H1 (cell line): Measurements from ENCODE around the gene ADNP. TPM values are rescaled to one million over a fixed set of nuclear protein-coding genes. Genes with fewer than 3 reads are reported as not detected.
A peak's percentile ranks its signal among the peaks of the same experiment; 100 is the strongest.

Source experiments
- CTCF ChIA-PET: fragments of 300-600 bp; sonication (Branson Sonifier 250); formaldehyde crosslinking; loops from one replicate; lab custom pipeline; 2021; ENCODE audit not compliant: partially characterized antibody; lab: Charles Lee
- POLR2A ChIA-PET: fragments of 300-600 bp; sonication (Branson Sonifier 250); formaldehyde crosslinking; loops from one replicate; lab custom pipeline; 2021; ENCODE audit warnings: inconsistent platforms; ENCODE audit not compliant: partially characterized antibody; lab: Charles Lee
- DNase-seq, 2 experiments: peaks; one replicate each; pipeline versions ENCODE4 v3.0.0 to v3.0.0-alpha.2; 2010 to 2022; ENCODE audit warnings: low spot score in 2 of 2, low read depth in 1 of 2, mixed read lengths in 1 of 2
- FAIRE-seq: peaks from 2 replicates; lab custom pipeline; 2011; peaks lifted over from hg19 to GRCh38; lab: Jason Lieb, UNC
- H2AFZ ChIP-seq: 2 replicates; pipeline ENCODE4 v1.8.1; 2012; ENCODE audit warnings: low read length, inconsistent platforms
- H2AK5ac ChIP-seq: 2 replicates; pipeline ENCODE4 v1.6.1; 2013; ENCODE audit warnings: low read depth, low read length
- H2BK120ac ChIP-seq: replicated peaks from 2 replicates; pipeline ENCODE3; 2013; ENCODE audit warnings: low read depth, low read length, inconsistent platforms
- H2BK12ac ChIP-seq: 2 replicates; pipeline ENCODE4 v1.6.1; 2013; ENCODE audit warnings: low read depth, low read length
- H2BK15ac ChIP-seq: 2 replicates; pipeline ENCODE4 v1.6.1; 2013; ENCODE audit warnings: low read length
- H2BK20ac ChIP-seq: 2 replicates; pipeline ENCODE4 v1.6.1; 2013; ENCODE audit warnings: low read length
- H2BK5ac ChIP-seq: 2 replicates; pipeline ENCODE4 v1.6.1; 2013; ENCODE audit warnings: low read depth, low read length
- H3K14ac ChIP-seq: 2 replicates; pipeline ENCODE4 v1.6.1; 2013; ENCODE audit warnings: inconsistent platforms; ENCODE audit not compliant: insufficient read length
- H3K18ac ChIP-seq: 2 replicates; pipeline ENCODE4 v1.6.1; 2013; ENCODE audit warnings: low read length; ENCODE audit errors: extremely low read depth
- H3K23ac ChIP-seq: 2 replicates; pipeline ENCODE4 v1.6.1; 2013; ENCODE audit warnings: inconsistent platforms; ENCODE audit not compliant: insufficient read length
- H3K23me2 ChIP-seq: 2 replicates; pipeline ENCODE4 v1.6.1; 2013; ENCODE audit warnings: low read depth, low read length
- H3K27ac ChIP-seq: 2 replicates; pipeline ENCODE4 v1.6.1; 2011; ENCODE audit warnings: low read depth, low read length, inconsistent platforms
- H3K27me3 ChIP-seq, 4 experiments: replicated peaks in 1 of 4; 1 replicate in 1 of 4; 2 replicates in 3 of 4; pipeline versions ENCODE4 v1.6.1 to v1.8.1; 2011 to 2013; ENCODE audit warnings: low read length in 3 of 4, mild to moderate bottlenecking in 3 of 4, inconsistent platforms in 2 of 4, mixed read lengths in 2 of 4, moderate library complexity in 1 of 4; ENCODE audit not compliant: control insufficient read depth in 3 of 4, insufficient read depth in 3 of 4; ENCODE audit errors: extremely low read depth in 1 of 4
- H3K36me3 ChIP-seq, 4 experiments: 2 replicates each; pipeline versions ENCODE4 v1.6.1 to v1.8.1; 2011 to 2013; ENCODE audit warnings: mild to moderate bottlenecking in 4 of 4, low read length in 3 of 4, moderate library complexity in 2 of 4, control low read depth in 1 of 4, inconsistent platforms in 1 of 4; ENCODE audit not compliant: insufficient read depth in 4 of 4, control insufficient read depth in 2 of 4
- H3K4ac ChIP-seq: replicated peaks from 2 replicates; pipeline ENCODE3; 2013; ENCODE audit warnings: low read length, low read depth, mixed read lengths, inconsistent platforms; ENCODE audit not compliant: insufficient read length
- H3K4me1 ChIP-seq, 4 experiments: replicated peaks in 1 of 4; 1 replicate in 1 of 4; 2 replicates in 3 of 4; pipeline versions ENCODE4 v1.6.1 to v1.8.1; 2011 to 2013; ENCODE audit warnings: low read length in 3 of 4, inconsistent platforms in 2 of 4, mixed read lengths in 1 of 4; ENCODE audit not compliant: insufficient read depth in 4 of 4, control insufficient read depth in 3 of 4
- H3K4me2 ChIP-seq, 2 experiments: 2 replicates each; pipeline versions ENCODE4 v1.6.1 to v1.8.1; 2011 to 2013; ENCODE audit warnings: low read depth in 2 of 2, low read length in 2 of 2, control low read depth in 1 of 2, inconsistent platforms in 1 of 2, mild to moderate bottlenecking in 1 of 2; ENCODE audit not compliant: insufficient read depth in 1 of 2
- H3K4me3 ChIP-seq, 4 experiments: fragments of 200-600, 300-600 bp in 1 of 4; sonication (generic), shearing (Covaris generic), sonication (Bioruptor Twin) in 1 of 4; 2 replicates each; pipeline versions ENCODE4 v1.5.1 to v1.8.1; 2011 to 2016; ENCODE audit warnings: low read length in 4 of 4, low read depth in 3 of 4, control low read depth in 2 of 4, inconsistent platforms in 2 of 4, mild to moderate bottlenecking in 2 of 4, mixed read lengths in 1 of 4, moderate library complexity in 1 of 4; ENCODE audit not compliant: insufficient read depth in 2 of 4; ENCODE audit errors: extremely low read depth in 1 of 4
- H3K56ac ChIP-seq: replicated peaks from 2 replicates; pipeline ENCODE3; 2013; ENCODE audit warnings: low read depth, mild to moderate bottlenecking, mixed read lengths, low read length, inconsistent platforms; ENCODE audit not compliant: insufficient read length
- H3K79me1 ChIP-seq: 2 replicates; pipeline ENCODE4 v1.6.1; 2013; ENCODE audit warnings: low read depth, low read length, control low read depth
- H3K79me2 ChIP-seq, 2 experiments: 2 replicates each; pipeline versions ENCODE4 v1.6.1 to v1.8.1; 2012 to 2013; ENCODE audit warnings: low read length in 2 of 2, mild to moderate bottlenecking in 2 of 2, inconsistent platforms in 1 of 2; ENCODE audit not compliant: insufficient read depth in 2 of 2, control insufficient read depth in 1 of 2
- H3K9ac ChIP-seq, 4 experiments: replicated peaks in 1 of 4; 1 replicate in 1 of 4; 2 replicates in 3 of 4; pipeline versions ENCODE4 v1.6.1 to v1.8.1; 2011 to 2013; ENCODE audit warnings: low read depth in 3 of 4, low read length in 3 of 4, control low read depth in 2 of 4, mild to moderate bottlenecking in 2 of 4, moderate library complexity in 2 of 4, inconsistent platforms in 1 of 4; ENCODE audit errors: extremely low read depth in 1 of 4
- H3K9me3 ChIP-seq, 2 experiments: 2 replicates each; pipeline versions ENCODE4 v1.6.1 to v1.8.1; 2012 to 2013; ENCODE audit warnings: mild to moderate bottlenecking in 2 of 2, moderate library complexity in 2 of 2, control low read depth in 1 of 2, inconsistent platforms in 1 of 2, low read depth in 1 of 2, low read length in 1 of 2, mixed read lengths in 1 of 2; ENCODE audit not compliant: insufficient read depth in 2 of 2
- H4K20me1 ChIP-seq, 2 experiments: replicated peaks in 1 of 2; 2 replicates each; pipeline versions ENCODE3 to v1.8.1; 2011 to 2013; ENCODE audit warnings: inconsistent platforms in 2 of 2, low read length in 2 of 2, mild to moderate bottlenecking in 1 of 2; ENCODE audit not compliant: insufficient read depth in 2 of 2, control insufficient read depth in 1 of 2
- H4K5ac ChIP-seq: 2 replicates; pipeline ENCODE4 v1.6.1; 2013; ENCODE audit warnings: low read length, low read depth, mixed read lengths, inconsistent platforms; ENCODE audit not compliant: insufficient read length
- H4K8ac ChIP-seq: 2 replicates; pipeline ENCODE4 v1.8.0; 2013; ENCODE audit warnings: mild to moderate bottlenecking, moderate library complexity, low read length, inconsistent platforms; ENCODE audit not compliant: insufficient read depth; ENCODE audit errors: extremely low read depth
- H4K91ac ChIP-seq: replicated peaks from 2 replicates; pipeline ENCODE3; 2013; ENCODE audit warnings: low read length, mixed read lengths, inconsistent platforms; ENCODE audit not compliant: insufficient read length
- CREB1 ChIP-seq: IDR thresholded peaks from 2 replicates; pipeline ENCODE4 v1.6.1; 2012; ENCODE audit warnings: inconsistent platforms
- POLR2A ChIP-seq, 2 experiments: IDR thresholded peaks; 1 replicate in 1 of 2; 2 replicates in 1 of 2; pipeline ENCODE4 v1.6.1; 2011; ENCODE audit warnings: low read depth in 2 of 2, low read length in 2 of 2, mild to moderate bottlenecking in 2 of 2; ENCODE audit errors: control extremely low read depth in 1 of 2
- USF2 ChIP-seq: IDR thresholded peaks from 2 replicates; pipeline ENCODE4 v1.6.1; 2011; ENCODE audit warnings: low read length, improper control_type of control experiment
- WGBS, 2 experiments: shearing (Covaris generic) in 1 of 2; methylation state at CpG; one replicate each; pipeline versions ENCODE4 v1.1.6 to v1.1.7; 2013 to 2015; ENCODE audit warnings: low lambda C conversion rate in 2 of 2, mixed read lengths in 2 of 2, inconsistent platforms in 1 of 2, low coverage in 1 of 2, missing lambda C conversion rate in 1 of 2; ENCODE audit not compliant: insufficient replicate concordance in 2 of 2, insufficient coverage in 1 of 2, insufficient read length in 1 of 2; ENCODE audit errors: extremely low coverage in 1 of 2, missing lambda C conversion rate in 1 of 2; 5-methylcytosine and 5-hydroxymethylcytosine counted together
- polyA plus RNA-seq, 7 experiments: library from polyadenylated mRNA; depleted of rRNA in 3 of 7; stranded (reverse) in 5 of 7; unstranded in 2 of 7; fragments of >200 nt in 5 of 7; fragments of 200-250 nt in 2 of 7; gene quantifications; 1 replicate in 5 of 7; 2 replicates in 1 of 7; 4 replicates in 1 of 7; pipeline versions ENCODE4 v1.2.1 to v1.2.3, GENCODE V29; 2011 to 2013; ENCODE audit warnings: missing spikeins in 2 of 7, mixed read lengths in 2 of 7
- total RNA-seq: library from RNA; stranded (reverse); fragmentation: NEBNext Ultra II Directional; extraction: Animal tissue kit (Norgen Biotek cat#: 25700); gene quantifications from 2 replicates; pipeline ENCODE4 v1.2.1, GENCODE V29; 2021

Gene ADNP
- total and polyA plus RNA-seq, 2 of the 8 experiments (the other 6 are each of a cell fraction or from before 2014, with no cell fraction given) = 31.6 to 123 TPM

- TF ChIP-seq POLR2A (IDR thresholded peaks at IDR 0.05; ENCODE audit: control extremely low read depth in 1 of 2, low read depth in 2 of 2, low read length in 2 of 2) (peak in 1 of 2 experiments; percentile 28; a peak in 1 of 3 replicates), CREB1 (no peak), USF2 (peak; percentile 42; the same call in 1 of the 2 replicates)
- Histone ChIP-seq H2BK15ac (no peak overlapping the region), H4K8ac (no peak overlapping the region), H3K14ac (no peak overlapping the region), H2BK20ac (no peak overlapping the region), H2AK5ac (no peak overlapping the region), H4K20me1 (peaks cover 44 to 61% of the 10 kb centered on the region in 2 experiments), H4K5ac (no peak overlapping the region), H3K27ac (no peak overlapping the region), H3K23ac (no peak overlapping the region), H2BK12ac (no peak overlapping the region), H3K79me2 (peaks cover 64 to 100% of the 10 kb centered on the region in 2 experiments), H3K23me2 (no peaks in the 10 kb centered on the region), H2BK120ac (no peak overlapping the region), H3K27me3 (no peaks in the 10 kb centered on the region), H4K91ac (no peak overlapping the region), H3K4ac (no peak overlapping the region), H3K9me3 (no peaks in the 10 kb centered on the region), H3K4me1 (peaks cover 0 to 14% (median 4%) of the 10 kb centered on the region in 4 experiments; a peak in 5 of 7 replicates), H3K56ac (no peak overlapping the region), H2AFZ (no peak overlapping the region), H3K36me3 (peaks cover 0 to 23% (median 3%) of the 10 kb centered on the region in 4 experiments; a peak in 4 of 8 replicates), H2BK5ac (no peak overlapping the region), H3K18ac (no peak overlapping the region), H3K4me3 (no peak overlapping the region), H3K79me1 (0 out of 2 replicates have a peak, but pooled peaks cover 2% of the 10 kb centered on the region), H3K9ac (no peak overlapping the region), H3K4me2 (no peak overlapping the region)
- CTCF ChIA-PET = interaction anchor here (0.7 to 2.3 kb wide), 6 partner anchors 10 to 126 kb away, joined by 3 to 8 read pairs (median 4); partner anchors contain the start of gene ADNP
- WGBS, 2 experiments = 87% methylated on average over 5 of the region's 5 CpGs; no CpG with 5 or more reads in 1 of the 2 experiments
- POLR2A ChIA-PET = interaction anchor here (1.8 to 13.0 kb wide), 2 partner anchors 10 to 16 kb away, joined by 4 to 206 read pairs; partner anchors contain the start of gene ADNP
- FAIRE-seq (no peak), DNase-seq (no peak)
Measured at GRCh38 chr20:50916257-50916656, 15.0 kb downstream of the ADNP start.
